A549 (cell line): ENCODE results near the gene ADPGK. TPM values are rescaled to one million over a fixed set of nuclear protein-coding genes. Genes with fewer than 3 reads are reported as not detected.

Experiments
- ATAC-seq, 2 experiments: fragments of 200-7000 bp in 1 of 2; fragments of >200 bp in 1 of 2; cut with Nextera tagmentation in 1 of 2; cut with Tn5 transposase in 1 of 2; 3 replicates each; pipeline versions ENCODE4 v1.8.0 to v1.9.1; 2018 to 2020; ENCODE audit warnings: mild to moderate bottlenecking in 1 of 2, moderate library complexity in 1 of 2
- CTCF ChIA-PET: fragments of 300-600 bp; sonication (Branson Sonifier 250); formaldehyde crosslinking; extraction: SDS; loops from one replicate; lab custom pipeline; 2021; ENCODE audit warnings: antibody characterized with exemption, inconsistent platforms; lab: Yijun Ruan, JAX
- POLR2A ChIA-PET: fragments of 350-600 bp; formaldehyde crosslinking; extraction: SDS; loops from one replicate; lab custom pipeline; 2021; ENCODE audit warnings: antibody characterized with exemption, inconsistent platforms; lab: Yijun Ruan, JAX
- DNase-seq, 2 experiments: peaks; one replicate each; pipeline versions ENCODE4 v3.0.0 to v3.0.0-alpha.2; 2011 to 2016; ENCODE audit warnings: low read depth in 1 of 2, low spot score in 1 of 2
- FAIRE-seq: peaks from 2 replicates; lab custom pipeline; 2011; peaks lifted over from hg19 to GRCh38; lab: Jason Lieb, UNC
- H3K27ac ChIP-seq, 2 experiments: fragments of >200 bp; sonication (Bioruptor Twin); formaldehyde crosslinking; 3 replicates each; pipeline ENCODE4 v1.5.1; 2016 to 2017
- H3K4me1 ChIP-seq: fragments of >200 bp; sonication (Bioruptor Twin); formaldehyde crosslinking; 3 replicates; pipeline ENCODE4 v1.6.1; 2016
- H3K4me2 ChIP-seq: fragments of >200 bp; sonication (Bioruptor Twin); formaldehyde crosslinking; 3 replicates; pipeline ENCODE4 v1.6.1; 2016
- H3K4me3 ChIP-seq: fragments of >200 bp; sonication (Bioruptor Twin); formaldehyde crosslinking; 3 replicates; pipeline ENCODE4 v1.5.1; 2016
- H3K9me3 ChIP-seq: fragments of >200 bp; sonication (Bioruptor Twin); formaldehyde crosslinking; 3 replicates; pipeline ENCODE4 v1.6.1; 2016
- CHD4 ChIP-seq: fragments of 200-600 bp; sonication (generic); IDR thresholded peaks from 2 replicates; pipeline ENCODE4 v1.6.1; 2016; ENCODE audit warnings: antibody characterized with exemption, mild to moderate bottlenecking, borderline replicate concordance
- EHMT2 ChIP-seq: fragments of 200-600 bp; sonication (generic); IDR thresholded peaks from 2 replicates; pipeline ENCODE4 v1.6.1; 2016; ENCODE audit warnings: antibody characterized with exemption, low read depth, mild to moderate bottlenecking, moderate library complexity
- EP300 ChIP-seq, 2 experiments: fragments of >200 bp; sonication (Bioruptor Twin); formaldehyde crosslinking; IDR thresholded peaks; 2 replicates in 1 of 2; 3 replicates in 1 of 2; pipeline ENCODE4 v1.6.1; 2016 to 2017
- ESRRA ChIP-seq: fragments of 150-350 bp; IDR thresholded peaks from 2 replicates; pipeline ENCODE4 v1.6.1; 2014; ENCODE audit warnings: mild to moderate bottlenecking, low read length, borderline replicate concordance
- FOSB ChIP-seq: fragments of 250-450 bp; sonication (Bioruptor Pico); IDR thresholded peaks from 2 replicates; pipeline ENCODE4 v1.5.0; 2020; ENCODE audit warnings: mild to moderate bottlenecking, moderate library complexity
- FOXS1 ChIP-seq: fragments of 250-450 bp; sonication (Bioruptor Pico); IDR thresholded peaks from 2 replicates; pipeline ENCODE4 v1.5.0; 2020; ENCODE audit warnings: mild to moderate bottlenecking, moderate library complexity
- HOXB13 ChIP-seq: fragments of 250-450 bp; sonication (Bioruptor Pico); IDR thresholded peaks from 2 replicates; pipeline ENCODE4 v1.5.0; 2020; ENCODE audit warnings: low read depth, mild to moderate bottlenecking, moderate library complexity
- KDM1A ChIP-seq: fragments of 200-600 bp; sonication (generic); IDR thresholded peaks from 2 replicates; pipeline ENCODE4 v1.6.1; 2016; ENCODE audit warnings: low read depth, mild to moderate bottlenecking
- KDM5A ChIP-seq: fragments of 200-600 bp; sonication (generic); IDR thresholded peaks from 2 replicates; pipeline ENCODE4 v1.6.1; 2016; ENCODE audit warnings: antibody characterized with exemption, mild to moderate bottlenecking
- MAFK ChIP-seq: fragments of 450-650 bp; IDR thresholded peaks from 2 replicates; pipeline ENCODE4 v1.6.1; 2014; ENCODE audit not compliant: partially characterized antibody
- NPAS2 ChIP-seq: fragments of 250-450 bp; sonication (Bioruptor Pico); IDR thresholded peaks from 2 replicates; pipeline ENCODE4 v1.8.0; 2022; ENCODE audit warnings: mild to moderate bottlenecking, moderate library complexity, borderline replicate concordance
- PHF8 ChIP-seq: fragments of 200-600 bp; sonication (generic); IDR thresholded peaks from 2 replicates; pipeline ENCODE4 v1.6.1; 2016; ENCODE audit warnings: low read depth, mild to moderate bottlenecking, antibody characterized with exemption, moderate library complexity, borderline replicate concordance
- POLR2A ChIP-seq: IDR thresholded peaks from 2 replicates; pipeline ENCODE4 v1.6.1; 2012; ENCODE audit warnings: mild to moderate bottlenecking, low read length
- POLR2AphosphoS2 ChIP-seq: conservative IDR thresholded peaks from 2 replicates; pipeline ENCODE4 v1.6.1; 2012; ENCODE audit warnings: low read length, improper control_type of control experiment, inconsistent platforms
- RAD21 ChIP-seq, 2 experiments: fragments of >200 bp in 1 of 2; sonication (Bioruptor Twin) in 1 of 2; formaldehyde crosslinking in 1 of 2; IDR thresholded peaks in 1 of 2; conservative IDR thresholded peaks in 1 of 2; 2 replicates in 1 of 2; 3 replicates in 1 of 2; pipeline ENCODE4 v1.6.1; 2012 to 2018; ENCODE audit warnings: inconsistent platforms in 1 of 2
- RARB ChIP-seq: fragments of 250-450 bp; sonication (Bioruptor Pico); IDR thresholded peaks from 2 replicates; pipeline ENCODE4 v1.8.0; 2021; ENCODE audit warnings: mild to moderate bottlenecking, moderate library complexity
- RCOR1 ChIP-seq: fragments of 150-350 bp; IDR thresholded peaks from 2 replicates; pipeline ENCODE4 v1.6.1; 2014; ENCODE audit warnings: antibody characterized with exemption, low read length, low read depth
- SREBF2 ChIP-seq: fragments of 450-650 bp; IDR thresholded peaks from 2 replicates; pipeline ENCODE4 v1.6.1; 2014; ENCODE audit warnings: mild to moderate bottlenecking, moderate library complexity
- TP53 ChIP-seq: fragments of 250-450 bp; sonication (Bioruptor Pico); IDR thresholded peaks from 2 replicates; pipeline ENCODE4 v1.5.0; 2021; ENCODE audit warnings: mild to moderate bottlenecking, moderate library complexity
- ZC3H11A ChIP-seq: fragments of 450-650 bp; IDR thresholded peaks from 2 replicates; pipeline ENCODE4 v1.6.1; 2014; ENCODE audit warnings: antibody characterized with exemption, mild to moderate bottlenecking
- ZSCAN20 ChIP-seq: fragments of 250-450 bp; sonication (Bioruptor Pico); IDR thresholded peaks from 2 replicates; pipeline ENCODE4 v1.8.0; 2022; ENCODE audit warnings: mild to moderate bottlenecking, moderate library complexity
- WGBS: methylation state at CpG from one replicate; pipeline ENCODE4 v1.1.6; 2017; ENCODE audit errors: missing lambda C conversion rate; 5-methylcytosine and 5-hydroxymethylcytosine counted together
- polyA plus RNA-seq, 4 experiments: library from polyadenylated mRNA; depleted of rRNA in 3 of 4; stranded (reverse); fragments of >200 nt; fragmentation: RNase III in 1 of 4; extraction: RNeasy Plus Mini Kit Qiagen cat#74134 plus additional on column Dnase treatment in 1 of 4; gene quantifications; 2 replicates in 3 of 4; 3 replicates in 1 of 4; pipeline ENCODE4 v1.2.3, GENCODE V29; 2011 to 2017
- TF ChIP-seq, protein P1 (sequence below): fragments of 250-450 bp; sonication (Bioruptor Pico); IDR thresholded peaks from 2 replicates; pipeline ENCODE4 v1.5.0; 2020; ENCODE audit warnings: low read depth, mild to moderate bottlenecking, moderate library complexity
- TF ChIP-seq, protein P2 (sequence below): fragments of >200 bp; sonication (Bioruptor Twin); formaldehyde crosslinking; IDR thresholded peaks from 3 replicates; pipeline ENCODE4 v1.5.1; 2016
- TF ChIP-seq, protein P3 (sequence below): fragments of 150-350 bp; IDR thresholded peaks from 2 replicates; pipeline ENCODE4 v1.6.1; 2014; ENCODE audit warnings: low read depth, mild to moderate bottlenecking, low read length
- TF ChIP-seq, protein P4 (sequence below): fragments of >200 bp; sonication (Bioruptor Twin); formaldehyde crosslinking; IDR thresholded peaks from 2 replicates; pipeline ENCODE4 v1.6.1; 2016
- TF ChIP-seq, protein P5 (sequence below): IDR thresholded peaks from 2 replicates; pipeline ENCODE4 v1.6.1; 2012

The ADPGK gene
- polyA plus RNA-seq, 2 of the 4 experiments (the other 2 are of a cell fraction) = 56.6 to 98.3 TPM

DNA sequence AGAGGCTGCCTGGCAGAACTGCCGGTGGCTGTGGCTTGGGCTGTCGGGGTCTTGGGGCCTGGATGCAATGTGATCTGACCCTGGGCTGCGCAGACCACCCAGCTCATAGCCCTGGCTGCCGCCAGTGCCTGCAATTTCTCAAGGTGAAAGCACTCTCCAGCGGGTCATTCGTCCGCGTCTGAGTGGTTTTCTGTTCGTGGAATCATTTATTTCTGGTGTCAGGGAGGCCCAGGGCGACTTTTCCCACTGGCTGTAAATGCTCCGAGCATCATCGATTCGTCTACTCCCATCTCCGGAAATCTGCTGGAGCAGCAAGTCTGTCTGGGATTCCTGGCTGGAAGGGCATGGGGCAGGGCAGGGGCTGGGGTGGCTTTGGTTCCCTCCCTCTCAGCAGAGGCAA, 40.6 kb upstream of the ADPGK start:
- 45% methylated on average over 14 of the region's 14 CpGs for WGBS
- DNase-seq (no peak), ATAC-seq (no peak), FAIRE-seq (no peak)
- Histone ChIP-seq H3K4me3 (no peak overlapping the region), H3K27ac (no peak overlapping the region), H3K9me3 (no peaks in the 10 kb centered on the region), H3K4me1 (no peaks in the 10 kb centered on the region), H3K4me2 (no peak overlapping the region)
- POLR2A ChIA-PET = no interaction called here
- CTCF ChIA-PET = interaction anchor here (1.0 kb wide), 1 partner anchor 257 kb away, joined by 3 read pairs; no protein-coding TSS in a partner anchor
- no peak for TF ChIP-seq ESRRA
- no peak for TF ChIP-seq POLR2A
- no peak for TF ChIP-seq ZC3H11A
- TF ChIP-seq KDM5A = no peak
- TF ChIP-seq RAD21 (conservative IDR thresholded peaks at IDR 0.05 in 1 of 2, IDR thresholded peaks at IDR 0.05 in 1 of 2) = no peak
- TF ChIP-seq RCOR1 = no peak
- TF ChIP-seq, protein P1, sequence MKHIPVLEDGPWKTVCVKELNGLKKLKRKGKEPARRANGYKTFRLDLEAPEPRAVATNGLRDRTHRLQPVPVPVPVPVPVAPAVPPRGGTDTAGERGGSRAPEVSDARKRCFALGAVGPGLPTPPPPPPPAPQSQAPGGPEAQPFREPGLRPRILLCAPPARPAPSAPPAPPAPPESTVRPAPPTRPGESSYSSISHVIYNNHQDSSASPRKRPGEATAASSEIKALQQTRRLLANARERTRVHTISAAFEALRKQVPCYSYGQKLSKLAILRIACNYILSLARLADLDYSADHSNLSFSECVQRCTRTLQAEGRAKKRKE = no peak
- no peak for TF ChIP-seq FOXS1 (CRISPR knock-in tag)
- TF ChIP-seq, protein P2, sequence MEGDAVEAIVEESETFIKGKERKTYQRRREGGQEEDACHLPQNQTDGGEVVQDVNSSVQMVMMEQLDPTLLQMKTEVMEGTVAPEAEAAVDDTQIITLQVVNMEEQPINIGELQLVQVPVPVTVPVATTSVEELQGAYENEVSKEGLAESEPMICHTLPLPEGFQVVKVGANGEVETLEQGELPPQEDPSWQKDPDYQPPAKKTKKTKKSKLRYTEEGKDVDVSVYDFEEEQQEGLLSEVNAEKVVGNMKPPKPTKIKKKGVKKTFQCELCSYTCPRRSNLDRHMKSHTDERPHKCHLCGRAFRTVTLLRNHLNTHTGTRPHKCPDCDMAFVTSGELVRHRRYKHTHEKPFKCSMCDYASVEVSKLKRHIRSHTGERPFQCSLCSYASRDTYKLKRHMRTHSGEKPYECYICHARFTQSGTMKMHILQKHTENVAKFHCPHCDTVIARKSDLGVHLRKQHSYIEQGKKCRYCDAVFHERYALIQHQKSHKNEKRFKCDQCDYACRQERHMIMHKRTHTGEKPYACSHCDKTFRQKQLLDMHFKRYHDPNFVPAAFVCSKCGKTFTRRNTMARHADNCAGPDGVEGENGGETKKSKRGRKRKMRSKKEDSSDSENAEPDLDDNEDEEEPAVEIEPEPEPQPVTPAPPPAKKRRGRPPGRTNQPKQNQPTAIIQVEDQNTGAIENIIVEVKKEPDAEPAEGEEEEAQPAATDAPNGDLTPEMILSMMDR = no peak
- TF ChIP-seq, protein P3, sequence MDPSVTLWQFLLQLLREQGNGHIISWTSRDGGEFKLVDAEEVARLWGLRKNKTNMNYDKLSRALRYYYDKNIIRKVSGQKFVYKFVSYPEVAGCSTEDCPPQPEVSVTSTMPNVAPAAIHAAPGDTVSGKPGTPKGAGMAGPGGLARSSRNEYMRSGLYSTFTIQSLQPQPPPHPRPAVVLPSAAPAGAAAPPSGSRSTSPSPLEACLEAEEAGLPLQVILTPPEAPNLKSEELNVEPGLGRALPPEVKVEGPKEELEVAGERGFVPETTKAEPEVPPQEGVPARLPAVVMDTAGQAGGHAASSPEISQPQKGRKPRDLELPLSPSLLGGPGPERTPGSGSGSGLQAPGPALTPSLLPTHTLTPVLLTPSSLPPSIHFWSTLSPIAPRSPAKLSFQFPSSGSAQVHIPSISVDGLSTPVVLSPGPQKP = no peak
- no peak for TF ChIP-seq SREBF2

DNA sequence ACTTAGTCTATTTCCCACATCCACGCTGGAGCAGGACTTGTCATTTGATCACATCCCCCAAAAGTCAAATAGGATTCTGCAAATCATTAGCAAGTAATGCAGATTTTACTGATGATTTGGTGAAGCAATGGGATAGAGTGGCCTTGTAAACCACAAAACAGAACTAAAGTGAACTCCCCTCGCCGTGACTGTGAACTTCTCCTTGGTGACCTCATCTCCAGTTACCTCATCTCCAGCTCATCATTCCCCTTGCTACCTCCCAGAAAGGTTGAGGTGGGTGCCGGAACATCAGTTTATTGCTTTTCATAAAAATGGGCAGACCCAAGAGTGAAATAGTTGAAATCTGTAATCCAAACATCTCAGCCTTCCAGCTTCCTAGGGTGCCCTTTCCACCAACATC, 36.7 kb upstream of the ADPGK start:
- Histone ChIP-seq H3K4me3 (no peak overlapping the region), H3K9me3 (no peaks in the 10 kb centered on the region)
- WGBS = 33% methylated on average over 4 of the region's 4 CpGs
- no peak for FAIRE-seq
- TF ChIP-seq EHMT2 (no peak), CHD4 (no peak), RAD21 (conservative IDR thresholded peaks at IDR 0.05 in 1 of 2, IDR thresholded peaks at IDR 0.05 in 1 of 2) (no peak), KDM1A (no peak), SREBF2 (no peak), TP53 (CRISPR knock-in tag) (no peak), MAFK (no peak), POLR2AphosphoS2 (no peak)
- TF ChIP-seq, protein P3 = no peak
- TF ChIP-seq, all 56 proteins: peak for 0
- H3K27ac ChIP-seq = no peak overlapping the region
- CTCF ChIA-PET = interaction anchor here (2.0 kb wide), 1 partner anchor 261 kb away, joined by 6 read pairs; no protein-coding TSS in a partner anchor
- no peak overlapping the region for H3K4me2 ChIP-seq
- ATAC-seq (no peak), DNase-seq (no peak)
- POLR2A ChIA-PET = no interaction called here
- H3K4me1 ChIP-seq = no peaks in the 10 kb centered on the region

DNA sequence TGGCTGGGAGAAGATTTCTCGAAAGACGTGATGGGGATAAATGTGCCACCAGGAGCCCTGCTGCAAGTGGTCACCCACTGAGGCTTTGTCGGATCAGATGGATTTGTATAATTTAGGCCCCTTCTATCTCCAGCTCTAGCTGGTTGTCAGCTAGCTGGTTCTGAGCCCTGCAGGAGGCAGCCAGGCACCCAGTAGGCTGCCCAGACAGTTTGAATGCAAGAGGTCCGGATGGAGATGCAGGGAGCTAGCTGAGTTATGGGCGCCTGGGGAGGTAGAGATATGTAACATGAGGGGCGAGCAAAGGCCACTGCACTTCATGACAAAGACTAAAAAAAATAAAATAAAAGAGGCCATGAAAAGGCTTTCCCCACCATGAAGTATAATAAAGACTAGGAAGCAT, 35.1 kb upstream of the ADPGK start:
- Histone ChIP-seq H3K4me1 (no peaks in the 10 kb centered on the region), H3K27ac (no peak overlapping the region), H3K9me3 (no peaks in the 10 kb centered on the region), H3K4me3 (no peak overlapping the region), H3K4me2 (no peak overlapping the region)
- DNase-seq (no peak), FAIRE-seq (no peak), ATAC-seq (no peak)
- ChIA-PET POLR2A (no interaction called here), CTCF (interaction anchor here (0.7 to 1.7 kb wide), 2 partner anchors 10 to 262 kb away, joined by 3 to 4 read pairs; no protein-coding TSS in a partner anchor)
- WGBS = 45% methylated on average over 6 of the region's 6 CpGs
- no peak for TF ChIP-seq NPAS2 (CRISPR knock-in tag)
- TF ChIP-seq, protein P4, sequence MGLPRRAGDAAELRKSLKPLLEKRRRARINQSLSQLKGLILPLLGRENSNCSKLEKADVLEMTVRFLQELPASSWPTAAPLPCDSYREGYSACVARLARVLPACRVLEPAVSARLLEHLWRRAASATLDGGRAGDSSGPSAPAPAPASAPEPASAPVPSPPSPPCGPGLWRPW = no peak
- TF ChIP-seq HOXB13 = no peak
- TF ChIP-seq ZSCAN20 (CRISPR knock-in tag) = no peak
- TF ChIP-seq RCOR1 = no peak
- TF ChIP-seq PHF8 = no peak
- no peak for TF ChIP-seq KDM1A
- no peak for TF ChIP-seq POLR2A
- no peak for TF ChIP-seq EP300 (IDR thresholded peaks at IDR 0.05)
- TF ChIP-seq, protein P1 = no peak
- TF ChIP-seq MAFK = no peak
- no peak for TF ChIP-seq RARB
- TF ChIP-seq FOSB (CRISPR knock-in tag) = no peak
- no peak for TF ChIP-seq TP53 (CRISPR knock-in tag)
- TF ChIP-seq, protein P5, sequence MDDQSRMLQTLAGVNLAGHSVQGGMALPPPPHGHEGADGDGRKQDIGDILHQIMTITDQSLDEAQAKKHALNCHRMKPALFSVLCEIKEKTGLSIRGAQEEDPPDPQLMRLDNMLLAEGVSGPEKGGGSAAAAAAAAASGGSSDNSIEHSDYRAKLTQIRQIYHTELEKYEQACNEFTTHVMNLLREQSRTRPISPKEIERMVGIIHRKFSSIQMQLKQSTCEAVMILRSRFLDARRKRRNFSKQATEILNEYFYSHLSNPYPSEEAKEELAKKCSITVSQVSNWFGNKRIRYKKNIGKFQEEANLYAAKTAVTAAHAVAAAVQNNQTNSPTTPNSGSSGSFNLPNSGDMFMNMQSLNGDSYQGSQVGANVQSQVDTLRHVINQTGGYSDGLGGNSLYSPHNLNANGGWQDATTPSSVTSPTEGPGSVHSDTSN = no peak
